ENCODE data around the gene SUPT20HL1.

SUPT20HL1 gene

GRCh38 chrX:24405959-24406358 is 45.5 kb downstream of the SUPT20HL1 start:
- no peak for DNase-seq

Measured in NCI-H510A treated with DMSO at 0.1 percent for 48 hours (cell line).